Activated CD4-positive, alpha-beta T cell treated with anti-CD3 and anti-CD28 coated beads, Interleukin-2, Interleukin-6, amounts not matched to agents 100 ng/mL and 50 ng/mL, durations not matched to agents 16 hours and 8 hours (primary cell): ENCODE results near the gene CCDC57.
A peak's percentile ranks its signal among the peaks of the same experiment; 100 is the strongest.

Experiments
- DNase-seq: peaks from one replicate; pipeline ENCODE4 v3.0.0-alpha.2; 2020

The CCDC57 gene

DNA sequence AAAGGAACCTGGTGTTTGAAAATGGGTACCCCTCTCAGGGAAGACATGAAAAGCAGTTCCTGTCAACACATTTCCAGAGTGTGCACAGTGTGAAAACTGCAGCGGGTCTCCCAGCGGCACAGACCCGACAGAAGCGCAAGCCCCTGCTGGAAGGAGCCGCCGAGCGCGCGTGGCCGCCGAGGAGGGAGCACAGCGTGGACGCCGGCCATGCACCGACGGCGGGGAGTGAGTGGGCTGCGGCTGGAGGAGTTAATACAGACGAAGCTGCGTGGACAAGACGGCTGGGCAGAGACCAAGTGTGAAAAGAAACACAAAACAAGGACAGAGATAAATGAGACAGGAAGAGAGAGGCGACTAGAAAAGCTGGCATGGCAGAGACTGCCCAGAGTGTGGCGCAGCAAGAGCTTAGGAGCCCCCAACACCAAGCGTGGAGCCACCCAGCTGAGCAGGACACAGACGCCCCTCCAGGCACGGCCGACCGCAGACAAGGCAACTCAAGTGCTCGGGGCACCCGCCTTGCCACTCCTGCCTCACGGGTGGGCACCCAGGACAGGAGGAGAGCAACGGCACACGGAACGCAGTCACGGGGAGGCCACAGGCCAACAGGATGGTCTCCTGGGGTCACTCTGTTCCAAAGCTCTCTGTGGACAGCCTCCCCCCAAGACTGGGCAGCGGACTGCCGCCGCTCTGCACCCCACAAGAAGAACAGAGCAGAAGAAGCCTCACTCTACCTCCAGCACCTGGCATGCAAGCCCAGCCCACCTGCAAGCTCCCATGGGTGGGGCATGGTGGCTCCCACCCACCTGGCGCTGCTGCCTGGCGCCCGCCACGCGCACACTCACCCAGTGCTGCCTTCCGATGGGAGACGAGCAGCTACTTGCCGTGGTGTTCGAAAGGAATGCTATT is 32.7 kb upstream of the CCDC57 start:
- DNase-seq = no peak

DNA sequence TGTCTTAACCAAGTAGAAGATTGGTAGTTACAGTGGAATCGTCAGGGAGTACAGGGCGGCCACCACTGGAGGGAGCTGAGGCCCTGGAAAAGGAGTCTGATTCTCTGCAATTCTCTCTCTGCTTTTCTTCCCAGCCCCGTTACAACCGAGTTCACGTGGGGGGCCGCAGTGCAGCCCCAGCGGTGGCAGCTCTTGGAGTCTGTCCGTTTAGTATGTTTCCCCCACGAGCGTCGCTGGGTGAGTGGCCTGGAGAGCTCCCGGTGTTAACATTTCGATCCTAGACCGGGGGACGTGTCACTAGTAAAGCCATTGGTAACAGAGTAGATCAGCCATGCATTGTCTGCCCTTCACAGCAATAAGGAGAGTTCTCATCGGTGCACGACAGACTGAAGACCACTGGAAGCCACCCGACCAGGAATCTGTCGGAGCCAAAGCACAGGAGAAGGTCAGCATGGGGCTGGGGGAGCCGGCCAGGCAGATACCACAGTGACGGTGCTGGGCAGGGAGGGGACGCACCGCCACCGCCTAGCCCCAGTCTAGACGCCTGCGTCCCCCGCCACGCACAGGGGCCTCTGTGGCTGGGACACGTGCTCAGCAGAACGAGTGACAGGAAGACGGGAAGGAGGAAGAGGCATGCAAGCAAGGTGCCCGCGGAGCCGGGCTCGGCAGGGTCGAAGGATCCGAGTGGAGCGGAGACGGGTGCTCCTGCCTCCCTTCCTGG is 31.9 kb upstream of the CCDC57 start:
- DNase-seq = no peak

DNA sequence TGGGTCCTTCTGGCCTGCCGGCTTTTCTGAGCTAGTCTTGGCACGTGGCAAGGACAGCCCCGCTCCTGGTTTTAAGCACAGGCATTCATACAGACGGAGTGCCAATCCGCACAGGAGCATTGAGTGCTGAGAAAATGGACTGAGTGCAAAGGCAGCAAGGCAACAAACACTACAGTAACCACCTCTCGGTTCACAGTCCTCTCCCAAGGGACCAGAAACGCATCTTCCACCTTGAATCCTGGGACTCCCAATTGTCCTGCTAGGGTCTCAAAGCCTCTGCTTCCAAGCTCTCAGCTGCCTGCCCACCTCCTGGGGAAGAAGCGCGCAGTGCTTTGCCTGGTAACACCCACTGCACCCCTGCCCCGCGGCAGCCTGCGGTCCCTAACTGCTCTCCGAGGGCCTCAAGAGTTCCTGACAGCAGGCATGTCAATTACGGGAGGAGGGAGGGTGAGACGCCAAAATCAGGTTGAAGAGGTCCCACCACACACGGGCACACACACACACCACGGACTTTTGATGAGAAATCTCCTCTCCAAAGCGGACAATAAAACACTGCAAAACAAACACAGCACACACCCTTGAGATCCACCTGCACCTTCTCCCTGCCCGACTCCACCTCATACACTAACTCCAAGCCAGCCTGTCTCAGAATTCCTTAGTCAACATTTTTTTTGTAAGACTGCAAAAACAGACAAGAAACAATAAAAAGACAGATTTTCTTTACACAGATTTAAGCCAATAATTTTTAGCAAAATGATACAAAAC is 31.2 kb upstream of the CCDC57 start:
- no peak for DNase-seq

DNA sequence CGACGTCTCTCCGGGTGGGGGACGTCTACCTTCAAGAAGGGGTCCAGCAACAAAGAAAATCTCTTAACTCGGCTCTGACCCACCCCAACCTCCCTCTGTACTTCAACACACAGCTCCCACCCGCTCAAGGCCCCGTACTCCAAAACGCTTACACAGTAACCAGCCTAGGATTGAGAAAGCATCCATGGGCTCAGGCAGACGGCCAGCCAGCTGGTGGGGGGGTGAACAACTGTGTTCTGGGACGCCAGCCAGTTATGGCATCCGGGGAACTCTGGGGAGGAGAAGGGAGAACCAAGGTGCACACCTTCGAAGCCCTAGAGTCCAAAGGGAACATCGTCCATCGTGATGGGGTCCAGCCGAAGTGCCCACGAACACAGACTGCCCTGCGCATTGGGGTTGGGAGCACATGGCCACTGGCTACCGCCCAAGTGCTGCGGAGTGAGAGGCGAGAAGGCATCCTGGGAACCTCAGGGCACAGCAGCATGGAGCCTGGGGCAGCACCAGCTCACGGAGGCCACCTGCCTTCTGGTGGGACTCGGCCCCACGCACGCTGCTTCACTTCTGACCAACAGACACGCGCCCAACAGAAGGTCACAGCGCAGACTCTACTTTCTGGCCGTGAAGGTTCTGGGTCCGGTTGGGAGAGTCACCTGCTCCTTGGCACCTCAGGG is 30.5 kb upstream of the CCDC57 start:
- no peak for DNase-seq

DNA sequence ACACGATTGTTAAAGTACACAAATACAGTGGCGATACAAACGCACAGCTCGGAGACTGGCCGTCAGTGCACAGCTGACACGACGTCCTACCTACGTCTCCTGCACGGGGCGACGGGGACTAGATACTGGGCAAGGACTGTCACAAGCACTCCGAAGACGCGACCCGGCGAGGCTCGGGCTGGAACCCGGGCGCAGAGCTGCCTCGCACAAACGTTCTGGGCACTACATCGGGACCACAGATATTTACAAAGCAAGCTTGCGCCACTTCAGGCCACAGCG is 30.0 kb upstream of the CCDC57 start:
- no peak for DNase-seq

- no peak for DNase-seq
These were observed 29.5 kb upstream of the CCDC57 start for GRCh38 chr17:82241926-82242697.

DNA sequence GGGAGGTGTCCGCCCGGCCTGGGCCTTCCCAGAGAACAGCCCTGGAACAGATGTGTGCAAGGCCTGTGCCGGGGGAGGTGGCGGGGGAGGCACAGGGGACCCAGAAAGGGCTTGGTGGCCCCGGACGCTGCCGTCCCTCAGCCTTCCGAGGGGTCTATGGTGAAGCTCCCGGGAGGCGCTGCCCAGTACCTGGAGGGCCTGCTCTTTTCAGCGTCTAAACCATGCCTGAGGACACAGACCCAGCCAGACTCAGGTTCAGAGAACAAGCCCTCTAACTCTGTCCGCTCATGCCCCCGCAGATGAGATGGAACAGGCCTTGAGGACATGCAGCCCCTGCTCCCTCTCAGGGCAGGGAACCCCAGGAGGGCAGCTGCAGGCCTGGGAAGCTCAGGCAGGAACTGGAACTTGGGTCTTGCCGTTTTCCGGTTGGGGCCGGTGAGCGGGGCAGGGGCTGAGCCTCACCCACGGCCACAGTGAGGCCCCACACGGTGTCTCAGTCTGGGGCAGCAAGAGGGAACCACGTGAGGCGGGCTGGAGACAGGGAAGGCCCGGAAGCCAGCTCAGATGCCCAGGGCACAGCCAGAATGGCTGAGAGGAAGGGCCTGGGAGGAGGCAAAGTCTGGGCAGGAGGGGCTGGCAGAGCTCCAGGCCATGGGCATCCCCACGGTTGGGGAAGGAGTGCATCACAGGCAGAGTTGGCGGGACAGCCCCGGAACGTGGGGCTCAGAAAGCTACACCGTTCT is 28.7 kb upstream of the CCDC57 start:
- no peak for DNase-seq

DNA sequence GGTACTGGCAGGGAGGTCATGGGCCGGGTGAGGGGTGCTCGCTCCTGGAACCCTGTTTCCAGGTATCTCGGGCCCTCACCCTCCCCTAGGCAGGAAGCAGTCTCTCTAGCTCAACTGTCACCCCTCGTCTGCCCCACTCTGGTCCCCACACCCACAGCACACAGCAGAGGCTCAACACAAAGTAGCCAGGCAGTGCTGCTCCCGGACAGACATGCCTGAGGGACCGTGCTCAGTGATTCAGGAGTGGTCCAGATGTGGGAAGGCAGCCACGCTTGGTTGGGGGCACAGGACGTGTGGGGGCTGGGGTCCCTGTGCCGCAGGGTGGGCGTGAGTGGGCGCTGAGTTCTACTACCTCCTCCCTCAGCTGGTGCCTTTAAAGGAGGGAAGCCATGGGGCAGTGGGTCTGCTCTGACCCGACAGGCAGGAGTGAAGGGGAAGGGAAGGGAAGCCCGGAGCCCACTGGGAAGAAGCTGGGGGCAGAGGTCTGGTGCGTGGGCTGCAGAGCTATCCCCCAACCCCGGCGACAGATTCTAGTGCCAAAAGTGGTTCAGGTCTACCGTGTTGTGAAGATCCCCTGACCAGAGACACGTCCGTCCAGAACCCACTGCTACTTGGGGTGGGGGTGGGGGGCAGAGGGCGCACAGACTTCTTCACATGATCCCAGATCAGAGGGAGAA is 28.0 kb upstream of the CCDC57 start:
- no peak for DNase-seq

DNA sequence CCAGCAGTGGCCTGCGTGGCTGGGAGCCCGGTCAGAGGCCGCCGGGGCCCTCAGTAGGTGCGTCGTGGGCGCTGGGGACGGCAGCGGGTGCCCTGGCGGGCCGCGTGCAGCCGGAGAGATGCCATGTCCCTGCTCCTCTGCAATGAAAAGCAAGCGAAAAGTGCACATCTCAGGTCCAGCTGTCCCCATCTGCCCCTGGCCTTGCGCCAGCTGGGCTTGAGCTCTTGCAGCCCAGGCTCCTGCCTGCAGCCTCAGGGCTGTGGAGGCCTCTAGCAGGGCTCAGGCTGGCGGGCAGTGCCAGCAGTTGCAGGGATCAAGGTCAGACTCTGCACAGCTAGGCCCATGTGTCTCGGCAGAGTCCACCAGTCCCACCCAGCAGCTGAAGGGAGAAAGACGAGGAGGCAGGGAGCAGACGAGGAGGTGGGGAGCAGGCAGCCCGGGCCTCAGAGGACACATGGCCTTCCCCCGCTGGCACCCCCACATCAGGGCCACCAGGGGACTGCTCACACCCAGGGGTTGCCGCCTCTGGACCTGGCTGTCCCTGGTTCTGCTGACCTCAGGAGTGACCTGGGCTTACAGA is 27.4 kb upstream of the CCDC57 start:
- DNase-seq = no peak

DNA sequence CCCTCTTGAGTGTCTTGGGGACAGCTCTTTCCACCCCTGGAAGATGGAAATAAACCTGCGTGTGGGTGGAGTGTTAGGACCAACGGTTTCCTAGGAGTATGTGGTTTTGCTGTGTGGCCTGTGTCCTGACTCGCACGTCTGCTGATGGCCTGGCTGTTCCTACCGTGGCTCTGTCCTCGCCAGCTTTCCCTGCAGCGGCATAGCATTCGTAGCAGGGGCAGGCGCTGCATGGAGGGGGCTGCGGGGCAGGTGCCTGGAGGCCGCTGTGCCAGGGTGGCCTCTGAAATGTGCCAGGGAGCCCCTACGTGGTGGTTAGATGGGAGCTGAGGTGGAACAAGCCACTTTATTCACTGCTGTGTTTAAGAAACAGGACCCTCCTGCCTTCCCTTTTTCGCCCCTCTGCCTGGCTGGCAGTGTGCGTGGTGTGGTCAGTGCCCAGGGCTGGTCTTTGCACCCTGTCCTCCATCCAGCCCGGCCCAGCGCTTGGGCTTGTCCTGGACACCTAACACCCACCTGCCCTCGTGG is 26.8 kb upstream of the CCDC57 start:
- no peak for DNase-seq

GRCh38 chr17:82238472-82239201 is 26.0 kb upstream of the CCDC57 start:
- DNase-seq = peak; percentile 85

- no peak for DNase-seq
These were observed 25.3 kb upstream of the CCDC57 start for GRCh38 chr17:82237746-82238471.

GRCh38 chr17:82237083-82237745 is 24.6 kb upstream of the CCDC57 start:
- DNase-seq = no peak

- peak; percentile 78 for DNase-seq
These were observed 23.7 kb upstream of the CCDC57 start for GRCh38 chr17:82236142-82236971.

- no peak for DNase-seq
These were observed 23.1 kb upstream of the CCDC57 start for GRCh38 chr17:82235775-82236141.

GRCh38 chr17:82235056-82235774 is 22.6 kb upstream of the CCDC57 start:
- DNase-seq = no peak
